ENCODE data around the gene ZC3H4. TPM values are rescaled to one million over a fixed set of nuclear protein-coding genes. Genes with fewer than 3 reads are reported as not detected.

The ZC3H4 gene
- total and polyA plus RNA-seq, 10 of the 15 experiments (the other 5 are each of a cell fraction or from before 2014, with no cell fraction given), result 5.1 to 86.3 (median 15.5) TPM

DNA sequence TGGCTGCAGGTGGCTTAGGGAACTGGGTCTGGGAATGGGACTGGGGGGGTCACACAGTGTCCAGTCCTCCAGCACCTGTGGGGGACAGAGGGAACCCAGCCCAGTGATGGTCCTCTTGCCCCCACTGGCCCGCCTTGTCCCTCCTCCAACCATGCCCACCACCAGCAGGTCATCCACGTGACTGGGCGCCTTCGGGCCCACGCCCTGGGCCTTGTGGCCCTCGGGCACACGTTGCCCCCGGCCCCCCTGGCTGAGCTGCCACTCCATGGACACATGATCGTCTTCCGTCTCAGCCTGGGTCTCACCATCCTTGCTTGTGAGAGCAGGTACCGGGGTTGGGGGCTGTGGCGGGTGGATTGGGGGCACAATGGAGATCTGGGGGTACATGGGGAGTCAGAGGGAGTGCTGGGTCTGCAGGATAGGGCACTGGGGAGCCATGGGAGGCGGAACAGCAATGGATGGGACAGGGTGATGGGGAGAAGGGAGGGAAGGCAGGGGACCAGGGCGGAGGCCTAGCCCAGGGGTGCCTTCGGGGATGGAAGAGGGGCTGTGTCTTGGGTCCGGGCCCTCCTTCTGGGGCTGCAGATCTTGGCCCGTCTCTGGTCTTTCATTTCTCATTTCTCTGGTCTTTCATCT is 74.2 kb downstream of the ZC3H4 start:
- Histone ChIP-seq H3K4me3 (no peak overlapping the region), H3K4me2 (ENCODE audit: control insufficient read depth, insufficient read depth) (no peak overlapping the region), H3K27me3 (replicated peaks in 1 of 2; ENCODE audit: control insufficient read depth in 2 of 2, insufficient read depth in 2 of 2, low read length in 1 of 2) (no peaks in the 10 kb centered on the region), H3K27ac (ENCODE audit: control insufficient read depth, insufficient read depth) (no peak overlapping the region), H3K9me3 (replicated peaks; ENCODE audit: control insufficient read depth, insufficient read depth, low read length) (no peaks in the 10 kb centered on the region), H4K20me1 (ENCODE audit: control insufficient read depth, insufficient read depth) (no peaks in the 10 kb centered on the region), H3K36me3 (ENCODE audit: control insufficient read depth in 2 of 2, insufficient read depth in 2 of 2, low read length in 1 of 2) (no peaks in the 10 kb centered on the region), H3K4me1 (ENCODE audit: control insufficient read depth, insufficient read depth, low read length) (peaks cover 6% of the 10 kb centered on the region; the same call in 1 of the 2 replicates), H3K9ac (ENCODE audit: control insufficient read depth, insufficient read depth, low read length) (no peak overlapping the region), H2AFZ (ENCODE audit: control insufficient read depth, low read depth, low read length) (no peak overlapping the region), H3K79me2 (ENCODE audit: control insufficient read depth, insufficient read depth, low read length) (no peaks in the 10 kb centered on the region)
- ATAC-seq (no peak), DNase-seq (ENCODE audit: low read depth, low spot score) (no peak), FAIRE-seq (no peak)
- POLR2A ChIA-PET, result no interaction called here
- in situ Hi-C loops (cut with MboI), result no loop called here
- RAD21 ChIA-PET (ENCODE audit: unreplicated experiment), result no interaction called here
- BruUV-seq (replicated peaks), result no TSS peak
- SMC1A ChIA-PET (ENCODE audit: uncharacterized antibody, unreplicated experiment), result no interaction called here
- no peak for TF ChIP-seq IRF4 (IDR thresholded peaks at IDR 0.05; ENCODE audit: low read depth, low read length)
- TF ChIP-seq, protein P1, sequence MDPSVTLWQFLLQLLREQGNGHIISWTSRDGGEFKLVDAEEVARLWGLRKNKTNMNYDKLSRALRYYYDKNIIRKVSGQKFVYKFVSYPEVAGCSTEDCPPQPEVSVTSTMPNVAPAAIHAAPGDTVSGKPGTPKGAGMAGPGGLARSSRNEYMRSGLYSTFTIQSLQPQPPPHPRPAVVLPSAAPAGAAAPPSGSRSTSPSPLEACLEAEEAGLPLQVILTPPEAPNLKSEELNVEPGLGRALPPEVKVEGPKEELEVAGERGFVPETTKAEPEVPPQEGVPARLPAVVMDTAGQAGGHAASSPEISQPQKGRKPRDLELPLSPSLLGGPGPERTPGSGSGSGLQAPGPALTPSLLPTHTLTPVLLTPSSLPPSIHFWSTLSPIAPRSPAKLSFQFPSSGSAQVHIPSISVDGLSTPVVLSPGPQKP (IDR thresholded peaks at IDR 0.05; ENCODE audit: low read depth, low read length), result no peak
- no peak for TF ChIP-seq POLR2A (IDR thresholded peaks at IDR 0.05; ENCODE audit: low read depth, low read length)
- no peak for TF ChIP-seq TBL1XR1 (IDR thresholded peaks at IDR 0.05; ENCODE audit: low read depth, low read length)
- TF ChIP-seq DPF2 (IDR thresholded peaks at IDR 0.05), result no peak
- TF ChIP-seq SIX5 (IDR thresholded peaks at IDR 0.05; ENCODE audit: low read depth, low read length, severe bottlenecking), result no peak
- no peak for TF ChIP-seq RUNX3 (IDR thresholded peaks at IDR 0.05; ENCODE audit: low read length)
- TF ChIP-seq MXI1 (IDR thresholded peaks at IDR 0.05; ENCODE audit: low read depth, low read length), result no peak
- no peak for TF ChIP-seq CBX5 (IDR thresholded peaks at IDR 0.05; ENCODE audit: low read depth)
- TF ChIP-seq, protein P2, sequence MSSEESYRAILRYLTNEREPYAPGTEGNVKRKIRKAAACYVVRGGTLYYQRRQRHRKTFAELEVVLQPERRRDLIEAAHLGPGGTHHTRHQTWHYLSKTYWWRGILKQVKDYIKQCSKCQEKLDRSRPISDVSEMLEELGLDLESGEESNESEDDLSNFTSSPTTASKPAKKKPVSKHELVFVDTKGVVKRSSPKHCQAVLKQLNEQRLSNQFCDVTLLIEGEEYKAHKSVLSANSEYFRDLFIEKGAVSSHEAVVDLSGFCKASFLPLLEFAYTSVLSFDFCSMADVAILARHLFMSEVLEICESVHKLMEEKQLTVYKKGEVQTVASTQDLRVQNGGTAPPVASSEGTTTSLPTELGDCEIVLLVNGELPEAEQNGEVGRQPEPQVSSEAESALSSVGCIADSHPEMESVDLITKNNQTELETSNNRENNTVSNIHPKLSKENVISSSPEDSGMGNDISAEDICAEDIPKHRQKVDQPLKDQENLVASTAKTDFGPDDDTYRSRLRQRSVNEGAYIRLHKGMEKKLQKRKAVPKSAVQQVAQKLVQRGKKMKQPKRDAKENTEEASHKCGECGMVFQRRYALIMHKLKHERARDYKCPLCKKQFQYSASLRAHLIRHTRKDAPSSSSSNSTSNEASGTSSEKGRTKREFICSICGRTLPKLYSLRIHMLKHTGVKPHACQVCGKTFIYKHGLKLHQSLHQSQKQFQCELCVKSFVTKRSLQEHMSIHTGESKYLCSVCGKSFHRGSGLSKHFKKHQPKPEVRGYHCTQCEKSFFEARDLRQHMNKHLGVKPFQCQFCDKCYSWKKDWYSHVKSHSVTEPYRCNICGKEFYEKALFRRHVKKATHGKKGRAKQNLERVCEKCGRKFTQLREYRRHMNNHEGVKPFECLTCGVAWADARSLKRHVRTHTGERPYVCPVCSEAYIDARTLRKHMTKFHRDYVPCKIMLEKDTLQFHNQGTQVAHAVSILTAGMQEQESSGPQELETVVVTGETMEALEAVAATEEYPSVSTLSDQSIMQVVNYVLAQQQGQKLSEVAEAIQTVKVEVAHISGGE (CRISPR knock-in tag; IDR thresholded peaks at IDR 0.05), result no peak
- TF ChIP-seq HCFC1 (IDR thresholded peaks at IDR 0.05; ENCODE audit: low read length), result no peak
- no peak for TF ChIP-seq SMC3 (IDR thresholded peaks at IDR 0.05; ENCODE audit: borderline replicate concordance, low read length)
- TF ChIP-seq, protein P3, sequence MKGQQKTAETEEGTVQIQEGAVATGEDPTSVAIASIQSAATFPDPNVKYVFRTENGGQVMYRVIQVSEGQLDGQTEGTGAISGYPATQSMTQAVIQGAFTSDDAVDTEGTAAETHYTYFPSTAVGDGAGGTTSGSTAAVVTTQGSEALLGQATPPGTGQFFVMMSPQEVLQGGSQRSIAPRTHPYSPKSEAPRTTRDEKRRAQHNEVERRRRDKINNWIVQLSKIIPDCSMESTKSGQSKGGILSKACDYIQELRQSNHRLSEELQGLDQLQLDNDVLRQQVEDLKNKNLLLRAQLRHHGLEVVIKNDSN (IDR thresholded peaks at IDR 0.05; ENCODE audit: borderline replicate concordance, extremely low read length, insufficient read depth, low read depth, low read length), result no peak
- no peak for TF ChIP-seq YY1 (IDR thresholded peaks at IDR 0.05; ENCODE audit: low read depth, low read length)
- TF ChIP-seq ZNF207 (IDR thresholded peaks at IDR 0.05; ENCODE audit: borderline replicate concordance), result no peak
- TF ChIP-seq NFIC (IDR thresholded peaks at IDR 0.05; ENCODE audit: low read depth, low read length), result no peak
- intact Hi-C loops (cut with micrococcal nuclease; ENCODE audit: unreplicated experiment), result loop anchor here (10.0 kb wide), 1 partner anchor 205 kb away; no protein-coding TSS in a partner anchor
- 61% methylated on average over 16 of the region's 17 CpGs for WGBS (ENCODE audit: insufficient coverage, insufficient replicate concordance, low lambda C conversion rate, missing lambda C conversion rate)
- CTCF ChIA-PET, result interaction anchor here (0.6 to 1.5 kb wide), 2 partner anchors 65 to 205 kb away, joined by 3 to 4 read pairs; no protein-coding TSS in a partner anchor

Measured in GM12878 (cell line).